Neural cell (in vitro differentiated cells): ENCODE results near the gene ZSWIM8. TPM values are rescaled to one million over a fixed set of nuclear protein-coding genes. Genes with fewer than 3 reads are reported as not detected.

ENCODE experiments used
- H2AFZ ChIP-seq: fragments of 200-600, 300-800 bp; sonication (generic), shearing (Covaris generic); 2 replicates; pipeline ENCODE4 v1.6.0; 2014; ENCODE audit warnings: low read depth, mild to moderate bottlenecking, antibody characterized with exemption, low read length, moderate library complexity
- H3F3A ChIP-seq: fragments of 200-600 bp; shearing (Covaris generic); 2 replicates; pipeline ENCODE4 v1.6.1; 2016; ENCODE audit warnings: mild to moderate bottlenecking, moderate library complexity, mixed read lengths, antibody characterized with exemption, low read length; ENCODE audit not compliant: insufficient read depth, poor library complexity, severe bottlenecking
- H3K27ac ChIP-seq: fragments of 200-600, 300-800 bp; sonication (generic), shearing (Covaris generic); 2 replicates; pipeline ENCODE4 v1.5.1; 2014; ENCODE audit warnings: mild to moderate bottlenecking, low read length, moderate library complexity
- H3K27me3 ChIP-seq: fragments of 300-800, 200-600 bp; sonication (generic), shearing (Covaris generic); 2 replicates; pipeline ENCODE4 v1.6.0; 2014; ENCODE audit warnings: mild to moderate bottlenecking, low read depth, low read length, moderate library complexity; ENCODE audit not compliant: insufficient read depth
- H3K36me3 ChIP-seq: fragments of 300-800, 200-600 bp; sonication (generic), shearing (Covaris generic); 2 replicates; pipeline ENCODE4 v1.5.1; 2014; ENCODE audit warnings: mild to moderate bottlenecking, antibody characterized with exemption, low read length, moderate library complexity; ENCODE audit not compliant: insufficient read depth
- H3K4me2 ChIP-seq: fragments of 300-800, 200-600 bp; sonication (generic), shearing (Covaris generic); 2 replicates; pipeline ENCODE4 v1.6.0; 2014; ENCODE audit warnings: mild to moderate bottlenecking, low read length
- H3K4me3 ChIP-seq: fragments of 300-800, 200-600 bp; sonication (generic), shearing (Covaris generic); 2 replicates; pipeline ENCODE4 v1.5.1; 2014; ENCODE audit warnings: mild to moderate bottlenecking, low read length, moderate library complexity
- H3K79me2 ChIP-seq: fragments of 200-600 bp; shearing (Covaris generic); replicated peaks from 2 replicates; pipeline ENCODE4 v1.6.0; 2014; ENCODE audit warnings: mild to moderate bottlenecking, low read length, moderate library complexity; ENCODE audit not compliant: insufficient read depth
- H3K9ac ChIP-seq: fragments of 300-800, 200-600 bp; sonication (generic), shearing (Covaris generic); 2 replicates; pipeline ENCODE4 v1.6.1; 2016; ENCODE audit warnings: mild to moderate bottlenecking, low read length, mixed read lengths
- H3K9me2 ChIP-seq: fragments of 200-600 bp; shearing (Covaris generic); 2 replicates; pipeline ENCODE4 v1.6.1; 2016; ENCODE audit warnings: mild to moderate bottlenecking, low read length, mixed read lengths; ENCODE audit not compliant: insufficient read depth
- H3K9me3 ChIP-seq: fragments of 200-600, 300-800 bp; sonication (generic), shearing (Covaris generic); 2 replicates; pipeline ENCODE4 v1.6.1; 2016; ENCODE audit warnings: mild to moderate bottlenecking, mixed run types, low read length, moderate library complexity, mixed read lengths
- H4K20me1 ChIP-seq: fragments of 200-600 bp; shearing (Covaris generic); 2 replicates; pipeline ENCODE4 v1.6.1; 2016; ENCODE audit warnings: mild to moderate bottlenecking, mixed run types; ENCODE audit not compliant: insufficient read depth
- EP300 ChIP-seq: fragments of 450-650 bp; conservative IDR thresholded peaks from 2 replicates; pipeline ENCODE4 v1.6.1; 2014; ENCODE audit warnings: antibody characterized with exemption, mild to moderate bottlenecking, moderate library complexity; ENCODE audit not compliant: poor library complexity, severe bottlenecking
- EZH2 ChIP-seq: fragments of 200-600, 300-800 bp; shearing (Covaris generic), sonication (generic); IDR thresholded peaks from 2 replicates; pipeline ENCODE4 v1.6.1; 2014; ENCODE audit warnings: antibody characterized with exemption, low read length, borderline replicate concordance, mild to moderate bottlenecking; ENCODE audit not compliant: insufficient read depth, poor library complexity, severe bottlenecking
- MXI1 ChIP-seq: fragments of 450-650 bp; conservative IDR thresholded peaks from 2 replicates; pipeline ENCODE4 v1.6.1; 2014; ENCODE audit warnings: antibody characterized with exemption, mild to moderate bottlenecking; ENCODE audit not compliant: poor library complexity, severe bottlenecking
- POLR2AphosphoS5 ChIP-seq: IDR thresholded peaks from 2 replicates; pipeline ENCODE4 v1.6.1; 2012
- RAD21 ChIP-seq: fragments of 450-650 bp; conservative IDR thresholded peaks from 2 replicates; pipeline ENCODE4 v1.6.1; 2014; ENCODE audit warnings: antibody characterized with exemption, mild to moderate bottlenecking, moderate library complexity
- SMC3 ChIP-seq: fragments of 450-650 bp; conservative IDR thresholded peaks from 2 replicates; pipeline ENCODE4 v1.6.1; 2014; ENCODE audit warnings: antibody characterized with exemption, mild to moderate bottlenecking, moderate library complexity; ENCODE audit not compliant: poor library complexity
- TAF1 ChIP-seq: IDR thresholded peaks from 2 replicates; pipeline ENCODE4 v1.6.1; 2012; ENCODE audit warnings: low read depth
- polyA plus RNA-seq: library from polyadenylated mRNA; depleted of rRNA; stranded (reverse); fragments of >200 nt; gene quantifications from 2 replicates; pipeline ENCODE4 v1.2.3, GENCODE V29; 2014
- TF ChIP-seq, protein P1 (sequence below): IDR thresholded peaks from 2 replicates; pipeline ENCODE4 v1.6.1; 2012; ENCODE audit warnings: borderline replicate concordance
- TF ChIP-seq, protein P2 (sequence below): fragments of 450-650 bp; IDR thresholded peaks from 2 replicates; pipeline ENCODE4 v1.5.1; 2014; ENCODE audit warnings: antibody characterized with exemption, mild to moderate bottlenecking, moderate library complexity; ENCODE audit not compliant: poor library complexity, severe bottlenecking

ZSWIM8 gene
- polyA plus RNA-seq, 1 donor from 2014 or later = 69.1 TPM

DNA sequence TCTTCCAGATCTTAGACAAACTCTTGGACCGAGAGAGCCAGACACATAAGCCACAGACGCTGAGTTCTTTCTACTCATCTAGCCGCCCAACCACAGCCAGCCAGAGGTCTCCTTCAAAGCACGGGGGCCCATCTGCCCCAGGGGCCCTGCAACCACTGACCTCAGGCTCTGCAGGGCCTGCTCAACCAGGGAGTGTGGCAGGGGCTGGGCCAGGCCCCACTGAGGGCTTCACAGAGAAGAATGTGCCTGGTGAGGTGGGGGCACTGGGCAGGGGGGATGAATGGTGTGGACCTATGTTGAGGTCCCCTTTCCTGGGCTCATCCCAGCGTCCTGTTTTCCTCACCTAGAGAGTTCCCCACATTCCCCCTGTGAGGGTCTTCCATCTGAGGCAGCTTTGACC lies 11.4 kb downstream of the ZSWIM8 start:
- Histone ChIP-seq H2AFZ (no peak overlapping the region), H4K20me1 (no peaks in the 10 kb centered on the region), H3K9me2 (no peaks in the 10 kb centered on the region), H3K9ac (no peak overlapping the region), H3K27me3 (no peaks in the 10 kb centered on the region), H3K4me2 (no peak overlapping the region), H3K79me2 (no peaks in the 10 kb centered on the region), H3K27ac (no peak overlapping the region), H3F3A (no peaks in the 10 kb centered on the region), H3K9me3 (no peaks in the 10 kb centered on the region), H3K4me3 (no peak overlapping the region), H3K36me3 (peaks cover under 1% of the 10 kb centered on the region)
- no peak for TF ChIP-seq SMC3
- TF ChIP-seq, protein P1, sequence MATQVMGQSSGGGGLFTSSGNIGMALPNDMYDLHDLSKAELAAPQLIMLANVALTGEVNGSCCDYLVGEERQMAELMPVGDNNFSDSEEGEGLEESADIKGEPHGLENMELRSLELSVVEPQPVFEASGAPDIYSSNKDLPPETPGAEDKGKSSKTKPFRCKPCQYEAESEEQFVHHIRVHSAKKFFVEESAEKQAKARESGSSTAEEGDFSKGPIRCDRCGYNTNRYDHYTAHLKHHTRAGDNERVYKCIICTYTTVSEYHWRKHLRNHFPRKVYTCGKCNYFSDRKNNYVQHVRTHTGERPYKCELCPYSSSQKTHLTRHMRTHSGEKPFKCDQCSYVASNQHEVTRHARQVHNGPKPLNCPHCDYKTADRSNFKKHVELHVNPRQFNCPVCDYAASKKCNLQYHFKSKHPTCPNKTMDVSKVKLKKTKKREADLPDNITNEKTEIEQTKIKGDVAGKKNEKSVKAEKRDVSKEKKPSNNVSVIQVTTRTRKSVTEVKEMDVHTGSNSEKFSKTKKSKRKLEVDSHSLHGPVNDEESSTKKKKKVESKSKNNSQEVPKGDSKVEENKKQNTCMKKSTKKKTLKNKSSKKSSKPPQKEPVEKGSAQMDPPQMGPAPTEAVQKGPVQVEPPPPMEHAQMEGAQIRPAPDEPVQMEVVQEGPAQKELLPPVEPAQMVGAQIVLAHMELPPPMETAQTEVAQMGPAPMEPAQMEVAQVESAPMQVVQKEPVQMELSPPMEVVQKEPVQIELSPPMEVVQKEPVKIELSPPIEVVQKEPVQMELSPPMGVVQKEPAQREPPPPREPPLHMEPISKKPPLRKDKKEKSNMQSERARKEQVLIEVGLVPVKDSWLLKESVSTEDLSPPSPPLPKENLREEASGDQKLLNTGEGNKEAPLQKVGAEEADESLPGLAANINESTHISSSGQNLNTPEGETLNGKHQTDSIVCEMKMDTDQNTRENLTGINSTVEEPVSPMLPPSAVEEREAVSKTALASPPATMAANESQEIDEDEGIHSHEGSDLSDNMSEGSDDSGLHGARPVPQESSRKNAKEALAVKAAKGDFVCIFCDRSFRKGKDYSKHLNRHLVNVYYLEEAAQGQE = no peak
- TF ChIP-seq TAF1 = no peak
- TF ChIP-seq, protein P2, sequence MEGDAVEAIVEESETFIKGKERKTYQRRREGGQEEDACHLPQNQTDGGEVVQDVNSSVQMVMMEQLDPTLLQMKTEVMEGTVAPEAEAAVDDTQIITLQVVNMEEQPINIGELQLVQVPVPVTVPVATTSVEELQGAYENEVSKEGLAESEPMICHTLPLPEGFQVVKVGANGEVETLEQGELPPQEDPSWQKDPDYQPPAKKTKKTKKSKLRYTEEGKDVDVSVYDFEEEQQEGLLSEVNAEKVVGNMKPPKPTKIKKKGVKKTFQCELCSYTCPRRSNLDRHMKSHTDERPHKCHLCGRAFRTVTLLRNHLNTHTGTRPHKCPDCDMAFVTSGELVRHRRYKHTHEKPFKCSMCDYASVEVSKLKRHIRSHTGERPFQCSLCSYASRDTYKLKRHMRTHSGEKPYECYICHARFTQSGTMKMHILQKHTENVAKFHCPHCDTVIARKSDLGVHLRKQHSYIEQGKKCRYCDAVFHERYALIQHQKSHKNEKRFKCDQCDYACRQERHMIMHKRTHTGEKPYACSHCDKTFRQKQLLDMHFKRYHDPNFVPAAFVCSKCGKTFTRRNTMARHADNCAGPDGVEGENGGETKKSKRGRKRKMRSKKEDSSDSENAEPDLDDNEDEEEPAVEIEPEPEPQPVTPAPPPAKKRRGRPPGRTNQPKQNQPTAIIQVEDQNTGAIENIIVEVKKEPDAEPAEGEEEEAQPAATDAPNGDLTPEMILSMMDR = no peak
- no peak for TF ChIP-seq MXI1
- TF ChIP-seq RAD21 = no peak
- no peak for TF ChIP-seq EP300
- TF ChIP-seq EZH2 = no peak
- TF ChIP-seq POLR2AphosphoS5 = no peak

DNA sequence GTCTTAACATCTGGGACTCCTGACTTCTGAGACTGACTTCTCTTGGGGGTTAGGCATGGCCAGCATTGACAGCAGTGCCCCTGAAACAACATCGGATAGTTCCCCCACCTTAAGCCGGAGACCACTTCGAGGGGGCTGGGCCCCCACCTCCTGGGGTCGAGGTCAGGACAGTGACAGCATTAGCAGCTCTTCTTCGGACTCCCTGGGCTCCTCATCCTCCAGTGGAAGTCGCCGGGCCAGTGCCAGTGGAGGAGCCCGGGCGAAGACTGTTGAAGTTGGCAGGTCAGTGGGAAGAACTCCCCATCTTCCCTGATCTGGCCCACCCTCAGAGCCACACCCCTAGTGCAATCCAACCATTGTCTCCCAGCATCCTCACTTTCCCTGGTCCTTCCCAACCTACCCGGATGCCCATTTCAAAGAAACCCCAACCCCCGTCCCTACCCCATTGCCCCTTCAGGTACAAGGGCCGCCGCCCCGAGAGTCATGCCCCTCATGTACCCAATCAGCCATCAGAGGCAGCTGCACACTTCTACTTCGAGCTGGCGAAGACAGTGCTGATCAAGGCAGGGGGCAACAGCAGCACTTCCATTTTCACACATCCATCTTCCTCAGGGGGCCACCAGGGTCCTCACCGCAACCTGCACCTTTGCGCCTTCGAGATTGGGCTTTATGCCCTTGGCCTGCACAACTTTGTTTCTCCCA lies 12.1 kb downstream of the ZSWIM8 start:
- H3K9me3 ChIP-seq = no peaks in the 10 kb centered on the region
- H3K79me2 ChIP-seq = no peaks in the 10 kb centered on the region
- no peaks in the 10 kb centered on the region for H4K20me1 ChIP-seq
- no peaks in the 10 kb centered on the region for H3K9me2 ChIP-seq
- no peak overlapping the region for H3K27ac ChIP-seq
- TF ChIP-seq POLR2AphosphoS5 = no peak
- TF ChIP-seq EZH2 = no peak
- TF ChIP-seq EP300 = no peak
- TF ChIP-seq, protein P2 = no peak
- TF ChIP-seq, protein P1 = no peak
- no peak for TF ChIP-seq SMC3
- no peak for TF ChIP-seq MXI1
- no peak for TF ChIP-seq RAD21
- TF ChIP-seq TAF1 = no peak
- no peak overlapping the region for H3K9ac ChIP-seq
- H3F3A ChIP-seq = no peaks in the 10 kb centered on the region
- H2AFZ ChIP-seq = no peak overlapping the region
- peaks cover 7% of the 10 kb centered on the region for H3K36me3 ChIP-seq
- no peaks in the 10 kb centered on the region for H3K27me3 ChIP-seq
- no peak overlapping the region for H3K4me3 ChIP-seq
- H3K4me2 ChIP-seq = no peak overlapping the region
